ENCODE data around the gene NENF.
A peak's percentile ranks its signal among the peaks of the same experiment; 100 is the strongest.

Gene NENF

DNA sequence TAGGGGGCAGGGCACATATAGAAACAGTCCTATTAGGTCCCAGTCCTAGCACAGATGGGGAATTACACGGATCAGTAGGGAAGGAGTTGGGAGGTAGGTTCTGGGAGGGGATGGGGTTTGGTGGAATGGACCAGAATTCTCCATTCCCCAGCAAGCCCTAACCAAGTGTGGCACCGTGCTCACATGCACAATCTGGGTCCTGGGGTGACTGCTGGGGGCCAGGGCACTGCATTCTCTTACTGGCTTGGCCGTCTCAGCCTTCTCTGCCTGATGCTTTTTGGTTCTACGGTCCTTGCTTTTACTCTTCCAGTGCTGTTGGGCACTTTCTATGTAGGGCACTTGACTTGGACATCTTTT, 53.9 kb downstream of the NENF start:
- Mint-ChIP-seq H3K36me3 (ENCODE audit: low read depth) (no peaks in the 10 kb centered on the region), H3K4me3 (no peak overlapping the region), H3K9me3 (no peaks in the 10 kb centered on the region), H3K4me1 (ENCODE audit: low read depth) (no peaks in the 10 kb centered on the region), H3K27ac (no peak overlapping the region), H3K27me3 (ENCODE audit: low read depth) (peaks cover 7% of the 10 kb centered on the region)
- DNase-seq (ENCODE audit: low spot score) = no peak

DNA sequence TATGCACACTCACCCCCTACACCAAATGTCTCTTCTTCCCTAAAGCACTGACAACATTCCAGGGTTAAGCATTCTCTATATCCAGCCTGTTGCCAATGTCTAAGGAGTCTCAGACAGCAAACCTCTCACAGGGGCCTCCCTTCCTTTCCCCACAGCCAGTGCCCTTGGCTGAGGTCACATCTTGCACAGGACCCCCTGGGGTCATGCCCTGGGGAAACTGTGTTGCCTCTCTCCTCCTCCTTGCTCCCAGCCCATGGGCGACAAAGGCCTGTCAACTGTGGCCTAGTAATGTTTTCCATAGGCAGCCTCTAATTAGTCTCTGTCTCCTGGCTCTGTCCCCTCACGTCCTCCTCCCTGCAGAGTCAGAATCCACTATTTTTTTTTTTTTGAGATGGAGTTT, 54.6 kb downstream of the NENF start:
- Mint-ChIP-seq H3K36me3 (ENCODE audit: low read depth) (no peaks in the 10 kb centered on the region), H3K9me3 (no peaks in the 10 kb centered on the region), H3K27ac (no peak overlapping the region), H3K4me3 (no peak overlapping the region), H3K27me3 (ENCODE audit: low read depth) (peaks cover 5% of the 10 kb centered on the region), H3K4me1 (ENCODE audit: low read depth) (no peaks in the 10 kb centered on the region)
- no peak for DNase-seq (ENCODE audit: low spot score)

DNA sequence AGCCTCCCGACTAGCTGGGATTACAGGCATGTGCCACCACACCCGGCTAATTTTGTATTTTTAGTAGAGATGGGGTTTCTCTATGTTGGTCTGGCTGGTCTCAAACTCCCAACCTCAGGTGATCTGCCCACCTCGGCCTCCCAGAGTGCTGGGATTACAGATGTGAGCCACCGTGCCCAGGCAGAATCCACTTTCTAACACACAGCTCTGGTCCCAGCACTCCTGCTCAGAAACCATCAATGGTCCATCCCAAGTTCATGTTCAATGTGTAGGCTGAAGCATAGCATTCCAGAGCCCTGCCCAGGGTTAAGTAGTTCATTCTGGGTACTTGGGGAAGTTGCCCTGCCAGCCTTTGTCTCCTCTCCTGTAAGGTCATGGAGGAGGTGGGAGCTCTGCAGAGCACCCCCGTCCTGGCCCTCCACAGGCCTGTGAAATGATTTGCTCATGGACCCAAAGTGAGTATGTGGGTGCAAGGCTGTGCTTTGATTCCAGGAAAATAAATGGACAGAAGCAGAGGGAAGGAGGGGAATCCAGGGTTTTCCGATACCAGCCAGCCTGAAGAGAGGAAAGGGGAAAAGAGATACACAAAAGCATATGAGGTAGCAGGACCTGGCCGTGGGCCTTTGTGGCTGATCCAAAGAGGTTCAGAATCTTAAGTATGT, 55.2 kb downstream of the NENF start:
- Mint-ChIP-seq H3K27me3 (ENCODE audit: low read depth) (peaks cover 5% of the 10 kb centered on the region), H3K4me1 (ENCODE audit: low read depth) (no peaks in the 10 kb centered on the region), H3K9me3 (no peaks in the 10 kb centered on the region), H3K4me3 (no peak overlapping the region), H3K27ac (no peak overlapping the region), H3K36me3 (ENCODE audit: low read depth) (no peaks in the 10 kb centered on the region)
- DNase-seq (ENCODE audit: low spot score) = no peak

DNA sequence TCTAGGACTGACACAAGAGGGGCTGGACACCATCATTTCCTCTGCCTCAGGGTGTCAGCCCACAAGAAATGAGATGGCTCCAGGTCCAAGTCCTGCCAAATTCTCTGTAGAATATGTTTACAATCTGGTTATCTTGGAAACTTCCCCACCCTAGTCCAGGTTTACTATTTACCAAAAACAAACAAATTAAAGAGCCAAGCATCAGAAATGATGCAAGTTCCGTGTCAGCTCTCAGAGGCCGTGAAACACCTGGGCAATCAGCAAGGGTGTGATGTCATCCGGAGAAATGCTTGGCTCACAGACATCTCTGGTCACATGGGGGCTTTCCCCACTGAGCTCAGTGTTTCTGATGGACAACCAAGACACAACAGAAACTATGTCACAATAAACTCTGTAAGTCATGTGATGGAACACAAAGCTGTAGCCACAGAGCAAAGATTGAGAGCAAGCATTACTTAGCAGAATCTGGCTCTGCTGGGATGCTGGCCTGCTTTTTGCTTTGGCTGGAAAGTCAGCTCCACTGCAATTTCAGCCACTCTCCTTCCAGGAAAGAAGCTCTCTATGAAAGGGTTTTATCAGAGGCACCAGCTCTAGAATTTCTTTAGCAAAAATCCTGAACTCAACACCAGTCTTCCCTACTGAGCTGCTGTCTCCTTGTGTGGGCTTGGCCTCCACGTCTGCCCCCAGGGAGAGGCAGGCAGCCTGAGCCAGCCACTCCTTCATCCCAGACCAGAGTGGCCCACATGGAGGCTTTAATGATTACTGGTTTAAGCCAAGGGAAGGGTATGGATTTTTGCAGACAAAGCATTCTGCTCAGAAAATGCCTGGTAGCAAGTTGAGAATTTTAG, 55.9 kb downstream of the NENF start:
- Mint-ChIP-seq H3K4me1 (ENCODE audit: low read depth) (no peaks in the 10 kb centered on the region), H3K36me3 (ENCODE audit: low read depth) (no peaks in the 10 kb centered on the region), H3K4me3 (no peak overlapping the region), H3K27me3 (ENCODE audit: low read depth) (peaks cover 5% of the 10 kb centered on the region), H3K27ac (no peak overlapping the region), H3K9me3 (no peaks in the 10 kb centered on the region)
- peak; percentile 10 for DNase-seq (ENCODE audit: low spot score)

DNA sequence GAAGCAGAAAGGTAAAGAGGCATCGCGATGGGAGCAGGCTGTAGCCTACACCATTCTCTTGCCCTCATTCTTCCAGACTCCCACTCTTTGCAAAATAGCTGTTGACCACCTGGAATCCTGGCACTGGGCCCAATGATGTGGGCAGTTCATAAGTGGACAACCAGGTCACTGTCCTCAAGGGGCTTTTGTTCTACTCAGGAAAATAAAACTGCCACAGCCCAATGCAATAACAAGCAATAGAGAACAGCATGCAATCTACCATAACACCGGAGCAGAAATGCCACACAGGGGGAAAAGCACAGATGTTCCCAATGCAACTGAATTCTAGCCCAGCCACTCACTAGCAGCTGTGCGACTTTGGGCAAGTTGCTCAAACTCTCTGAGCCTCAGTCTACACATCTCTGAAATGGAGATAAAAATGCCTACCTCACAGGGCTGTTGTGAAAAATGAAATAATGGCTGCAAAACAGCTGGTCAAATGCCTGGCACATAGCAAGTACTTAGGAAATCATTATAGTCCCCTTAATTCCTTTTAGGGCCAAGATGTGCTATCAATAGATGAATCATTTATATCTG, 56.7 kb downstream of the NENF start:
- H3K27ac Mint-ChIP-seq = no peak overlapping the region
- DNase-seq (ENCODE audit: low spot score) = no peak
- H3K36me3 Mint-ChIP-seq (ENCODE audit: low read depth) = no peaks in the 10 kb centered on the region
- no peaks in the 10 kb centered on the region for H3K4me1 Mint-ChIP-seq (ENCODE audit: low read depth)
- H3K4me3 Mint-ChIP-seq = no peak overlapping the region
- H3K27me3 Mint-ChIP-seq (ENCODE audit: low read depth) = peaks cover 5% of the 10 kb centered on the region
- no peaks in the 10 kb centered on the region for H3K9me3 Mint-ChIP-seq

DNA sequence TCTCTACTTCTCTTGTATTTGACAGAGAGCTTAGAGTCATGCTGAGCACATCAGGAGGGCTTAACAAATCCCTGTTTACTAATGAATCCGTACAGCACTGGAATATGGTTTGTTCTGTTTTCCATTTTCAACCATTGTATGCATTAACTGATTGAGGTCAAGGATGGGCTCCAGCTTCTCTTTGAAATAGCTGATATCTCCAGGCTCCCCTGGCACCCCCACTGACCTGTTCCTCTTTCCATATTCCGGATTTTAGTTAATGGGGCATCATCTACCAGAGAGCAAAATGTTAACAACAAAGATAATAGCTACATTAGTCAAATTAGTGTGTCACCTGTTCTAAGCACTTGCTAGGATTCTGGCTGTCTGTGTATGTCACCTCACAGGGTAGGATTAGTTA, 57.6 kb downstream of the NENF start:
- H3K36me3 Mint-ChIP-seq (ENCODE audit: low read depth) = no peaks in the 10 kb centered on the region
- no peak overlapping the region for H3K27ac Mint-ChIP-seq
- H3K4me3 Mint-ChIP-seq = no peak overlapping the region
- no peaks in the 10 kb centered on the region for H3K4me1 Mint-ChIP-seq (ENCODE audit: low read depth)
- H3K27me3 Mint-ChIP-seq (ENCODE audit: low read depth) = peaks cover 5% of the 10 kb centered on the region
- DNase-seq (ENCODE audit: low spot score) = no peak
- H3K9me3 Mint-ChIP-seq = no peaks in the 10 kb centered on the region

DNA sequence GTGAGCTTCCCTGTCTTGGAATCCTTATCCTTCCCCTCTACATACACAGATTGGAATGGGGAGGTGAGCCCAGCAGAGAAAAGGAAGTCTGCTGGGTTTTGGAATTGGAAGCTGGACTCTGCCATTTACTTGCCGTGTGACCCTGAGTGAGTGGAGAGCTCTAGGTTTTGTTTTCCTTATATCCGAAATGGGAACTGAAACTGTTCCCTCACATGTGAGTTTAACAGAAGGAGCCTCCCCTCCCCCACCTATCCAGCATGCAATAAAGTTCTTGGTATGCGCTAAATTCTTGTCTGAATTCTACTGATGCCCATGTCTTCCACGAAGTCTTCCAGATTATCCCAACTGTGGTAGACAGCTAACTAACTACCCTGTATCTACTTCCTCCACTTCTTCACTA, 58.7 kb downstream of the NENF start:
- H3K4me3 Mint-ChIP-seq = no peak overlapping the region
- no peaks in the 10 kb centered on the region for H3K36me3 Mint-ChIP-seq (ENCODE audit: low read depth)
- no peak overlapping the region for H3K27ac Mint-ChIP-seq
- peaks cover 10% of the 10 kb centered on the region for H3K27me3 Mint-ChIP-seq (ENCODE audit: low read depth)
- H3K9me3 Mint-ChIP-seq = no peaks in the 10 kb centered on the region
- DNase-seq (ENCODE audit: low spot score) = no peak
- no peaks in the 10 kb centered on the region for H3K4me1 Mint-ChIP-seq (ENCODE audit: low read depth)
